Stimulated activated CD8-positive, alpha-beta memory T cell treated with anti-CD3 and anti-CD28 coated beads, Interleukin-7, amount 100 ng/mL, for 48 hours (primary cell): ENCODE results near the gene PDE4D.
A peak's percentile ranks its signal among the peaks of the same experiment; 100 is the strongest.
"Not testable (repeated sequence)": the region's sequence is repeated elsewhere in the genome, so short reads cannot be mapped to it uniquely, and the experiment has no call there.

Experiments used
- DNase-seq, 2 donors: peaks; one replicate each; pipeline ENCODE4 v3.0.0-alpha.2; 2020; ENCODE audit warnings: low read depth in 1 of 2; ENCODE audit errors: extremely low read depth in 1 of 2

The PDE4D gene

DNA sequence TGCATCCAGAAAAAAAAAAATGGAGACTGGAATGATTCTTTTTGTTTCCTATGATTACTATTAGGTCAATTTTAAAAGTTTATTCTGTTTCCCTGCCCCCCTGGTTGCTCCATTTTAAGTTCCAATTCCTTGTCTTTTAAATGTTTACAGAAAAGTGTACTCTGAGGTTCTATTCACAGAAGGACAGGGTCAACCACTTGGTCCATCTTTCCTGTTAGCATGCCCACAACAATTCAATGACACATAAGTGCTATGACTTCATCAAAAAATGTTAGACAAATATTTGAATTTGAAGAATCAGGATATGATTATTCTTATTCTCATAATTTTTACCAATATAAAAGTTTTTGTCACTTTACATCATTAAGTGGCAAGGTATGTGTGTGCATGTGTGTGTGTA, 123.7 kb downstream of the PDE4D start:
- no peak for DNase-seq

DNA sequence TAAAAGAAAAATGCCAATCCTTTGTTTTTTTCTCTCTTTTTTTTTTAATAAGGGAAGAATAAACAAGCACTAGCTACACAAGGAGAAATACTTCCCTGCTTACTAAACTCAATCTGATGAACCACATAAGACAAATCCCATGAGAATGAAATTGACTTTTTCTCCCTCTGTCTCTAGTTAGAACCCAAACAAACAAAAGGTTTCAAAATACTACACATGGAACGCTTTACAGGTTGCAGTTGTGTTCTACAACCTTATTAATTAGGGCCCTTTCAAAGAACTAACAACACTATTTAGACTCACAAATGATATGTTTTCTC, 124.5 kb downstream of the PDE4D start:
- no peak for DNase-seq

DNA sequence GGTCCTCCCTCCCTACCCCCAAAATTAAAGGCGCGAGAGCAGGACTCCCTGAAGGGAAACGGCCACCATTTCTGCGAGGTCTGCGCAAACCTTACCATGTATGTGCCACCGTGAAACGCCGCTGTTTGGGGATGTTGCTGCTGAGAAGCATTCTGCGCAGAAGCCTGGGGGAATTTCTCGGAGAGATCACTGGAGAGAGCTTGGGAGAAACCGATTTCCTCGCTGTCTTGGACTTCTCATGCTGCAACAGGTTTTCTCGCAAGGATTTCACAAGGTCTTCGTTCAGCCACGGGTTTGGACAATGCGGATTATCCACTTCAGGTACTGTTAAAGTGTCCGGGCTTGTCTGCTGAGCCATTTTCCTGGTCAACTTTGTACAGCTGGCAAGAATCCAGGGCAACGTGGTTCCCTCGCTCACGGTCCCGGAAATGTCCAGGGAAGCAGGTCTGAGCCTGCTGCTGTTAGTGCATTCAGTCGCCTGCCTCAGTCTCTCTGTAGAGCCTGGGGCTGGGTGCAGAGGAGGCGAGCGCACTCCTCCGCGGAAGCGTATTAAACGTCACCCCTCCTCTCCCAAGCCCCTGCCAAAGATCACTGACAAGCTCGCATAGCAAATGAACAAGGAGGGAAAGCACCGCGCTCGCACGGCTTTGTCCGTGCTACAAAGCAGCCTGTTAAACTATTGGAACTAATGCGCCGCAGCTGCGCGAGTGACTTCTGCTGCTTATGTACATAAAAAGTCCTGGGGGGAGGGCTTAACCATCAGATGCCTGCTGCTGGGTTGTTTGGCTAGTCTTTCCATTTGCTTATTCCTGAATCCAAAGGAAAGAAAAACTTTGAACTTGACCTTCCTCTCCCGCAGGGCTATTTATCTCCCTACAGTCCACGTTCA, 125.1 kb downstream of the PDE4D start:
- no peak for DNase-seq

DNA sequence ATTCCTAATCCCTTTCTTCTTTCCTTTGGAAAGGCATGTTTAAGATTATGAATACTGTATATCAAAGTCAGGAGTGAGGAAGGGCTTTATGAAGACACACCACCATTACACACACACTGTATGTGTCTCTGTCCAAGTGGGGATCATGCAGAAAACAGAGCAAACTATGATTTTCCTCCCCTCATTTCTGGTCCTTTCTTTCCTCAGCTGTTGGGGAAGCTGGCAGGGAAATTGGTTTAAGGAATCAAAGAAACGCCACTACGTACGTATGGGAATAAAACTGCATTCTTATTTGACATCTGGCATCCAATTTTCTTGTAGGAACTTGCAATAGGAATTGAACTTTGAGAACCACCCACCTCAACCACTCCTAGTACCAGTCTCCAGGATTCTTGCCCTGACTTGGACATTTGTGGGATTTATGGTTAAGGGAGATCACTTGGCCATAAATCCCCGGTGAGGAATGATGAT, 125.8 kb downstream of the PDE4D start:
- no peak for DNase-seq

DNA sequence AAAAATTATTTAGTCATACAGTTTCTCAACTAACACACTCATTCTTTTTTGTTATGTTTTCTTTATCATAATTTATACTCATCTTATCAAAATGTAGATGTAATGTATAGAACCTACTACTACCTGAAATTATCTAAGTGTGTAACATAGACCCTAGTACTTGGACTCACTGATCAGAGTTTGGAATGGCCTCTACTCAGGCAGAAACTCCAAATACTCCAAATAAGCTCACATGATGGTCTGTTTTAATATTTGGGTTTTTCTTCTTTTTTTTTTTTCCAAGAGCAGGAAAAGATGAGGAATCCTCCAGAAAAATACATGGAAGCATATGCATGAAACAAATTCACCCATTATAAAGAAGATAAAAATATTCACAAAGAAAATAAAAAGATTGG, 126.3 kb downstream of the PDE4D start:
- DNase-seq: no peak

DNA sequence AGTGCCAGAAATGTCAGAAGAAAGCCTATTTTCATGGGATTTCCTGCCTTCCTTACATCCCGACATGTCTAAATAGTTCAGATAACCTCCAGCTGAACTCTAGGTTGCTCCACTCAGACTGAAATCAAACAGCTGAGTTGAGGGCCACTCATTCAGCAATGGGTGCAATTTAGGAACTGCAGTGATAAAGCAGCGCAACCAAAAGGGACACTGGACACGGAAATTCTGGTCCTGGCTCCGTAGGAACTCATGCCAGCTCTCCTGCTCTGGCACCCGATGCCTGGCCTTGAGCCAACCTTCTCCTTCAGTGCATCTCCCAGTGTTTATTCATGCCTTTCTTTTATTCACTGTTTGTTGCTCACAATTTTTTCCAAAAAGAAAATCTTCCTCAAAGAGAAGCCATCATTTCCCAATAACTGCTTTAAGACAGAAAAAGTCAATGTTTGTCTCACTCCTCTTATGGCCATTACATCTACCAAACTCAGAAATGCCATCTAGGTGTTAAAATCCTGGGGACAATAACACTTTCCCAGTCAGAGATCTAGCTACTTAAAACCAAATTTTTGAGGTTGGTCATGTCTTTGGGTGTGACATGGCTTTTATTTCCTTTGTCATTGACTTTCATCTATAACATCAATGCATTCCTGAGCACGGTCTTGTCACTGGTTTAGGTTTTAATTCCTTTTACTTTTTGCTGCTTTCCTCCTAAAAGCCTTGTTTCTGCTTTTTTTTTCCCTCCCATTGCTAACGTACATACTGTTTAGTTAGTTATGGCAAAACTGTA, 126.9 kb downstream of the PDE4D start:
- DNase-seq: no peak

DNA sequence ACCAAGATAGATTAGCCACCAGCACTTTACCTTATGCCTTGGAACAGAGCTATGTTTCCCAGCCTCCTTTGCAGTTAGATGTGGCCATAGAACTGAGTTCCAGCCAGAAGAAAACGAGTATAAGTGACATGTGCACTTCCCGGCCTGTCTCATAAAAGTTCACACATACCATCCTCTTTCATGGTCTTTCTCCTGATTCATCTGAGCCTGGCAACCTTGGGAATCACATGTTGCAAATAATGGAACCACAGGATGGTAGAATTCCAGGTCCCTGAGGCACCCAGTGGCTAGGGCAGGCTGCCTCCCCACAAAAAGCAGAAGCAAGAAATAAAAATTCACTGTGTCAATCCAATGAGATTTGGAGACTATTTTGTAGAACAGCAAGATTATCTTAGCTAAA, 128.1 kb downstream of the PDE4D start:
- no peak for DNase-seq

DNA sequence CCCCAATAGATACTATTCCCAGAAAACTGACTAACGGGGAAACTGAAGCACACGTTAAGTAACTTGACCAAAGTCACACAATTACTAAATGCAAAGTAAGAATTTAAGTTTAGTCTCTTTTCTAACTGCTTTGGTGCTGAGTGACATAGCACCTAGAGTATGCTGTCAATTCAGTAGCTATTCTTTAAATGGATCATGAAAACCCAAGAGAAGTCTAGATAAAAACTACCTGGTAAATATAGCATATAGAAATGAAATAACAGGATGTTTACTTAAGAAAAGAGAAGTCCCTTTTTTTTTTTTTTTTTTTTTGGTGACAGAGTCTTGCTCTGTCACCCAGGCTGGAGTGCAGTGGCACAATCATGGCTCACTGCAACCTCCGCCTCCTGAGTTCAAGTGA, 129.2 kb downstream of the PDE4D start:
- no peak for DNase-seq

DNA sequence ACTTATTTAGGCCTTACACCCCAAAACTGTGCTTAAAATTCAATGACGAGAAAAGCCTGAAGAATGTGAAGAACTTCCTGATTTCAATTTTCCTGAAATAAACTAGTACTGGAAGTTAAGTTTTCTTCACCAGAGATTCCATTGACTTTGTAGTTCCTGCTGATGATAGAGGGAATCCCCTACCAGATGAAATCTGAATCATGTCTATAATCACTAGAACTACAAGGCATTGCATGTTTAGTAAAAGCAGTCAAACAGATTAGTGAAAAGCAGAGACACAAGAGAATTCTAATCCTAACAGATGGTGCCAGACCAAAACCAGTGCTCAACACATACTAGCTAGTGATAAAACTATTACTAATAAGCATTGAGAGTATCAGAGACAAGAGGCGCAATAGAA, 130.0 kb downstream of the PDE4D start:
- DNase-seq: no peak

DNA sequence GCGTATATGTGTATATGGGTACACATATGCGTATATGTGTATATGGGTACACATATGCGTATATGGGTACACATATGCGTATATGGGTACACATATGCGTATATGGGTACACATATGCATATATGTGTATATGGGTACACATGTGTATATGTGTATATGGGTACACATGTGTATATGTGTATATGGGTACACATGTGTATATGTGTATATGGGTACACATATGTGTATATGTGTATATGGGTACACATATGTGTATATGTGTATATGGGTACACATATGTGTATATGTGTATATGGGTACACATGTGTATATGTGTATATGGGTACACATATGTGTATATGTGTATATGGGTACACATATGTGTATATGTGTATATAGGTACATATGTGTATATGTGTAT, 131.3 kb downstream of the PDE4D start:
- DNase-seq: not testable (repeated sequence)

DNA sequence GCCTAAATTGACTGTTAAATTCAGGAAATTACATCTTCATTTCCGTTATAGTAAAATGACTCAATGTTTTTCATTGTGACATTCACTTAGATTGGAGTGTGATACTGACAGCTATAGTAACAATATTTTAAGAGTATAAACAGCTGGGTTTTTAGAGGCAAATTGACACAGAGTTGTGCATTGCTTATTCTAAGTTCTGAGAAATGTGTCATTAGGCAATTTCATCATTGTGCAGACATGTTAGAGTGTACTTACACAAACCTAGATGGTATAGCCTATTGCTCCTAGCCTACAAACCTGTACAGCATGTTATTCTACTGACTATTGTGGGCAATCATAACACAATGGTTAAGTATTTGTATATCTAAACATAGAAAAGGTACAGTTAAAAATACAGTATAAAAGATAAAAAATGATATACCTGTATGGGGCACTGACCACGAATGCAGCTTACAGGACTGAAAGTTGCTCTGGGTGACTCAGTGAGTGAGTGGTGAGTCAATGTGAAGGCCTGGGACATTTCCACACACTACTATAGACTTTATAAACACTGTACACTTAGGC, 132.7 kb downstream of the PDE4D start:
- DNase-seq: peak in 1 of 2 donors; percentile 16

DNA sequence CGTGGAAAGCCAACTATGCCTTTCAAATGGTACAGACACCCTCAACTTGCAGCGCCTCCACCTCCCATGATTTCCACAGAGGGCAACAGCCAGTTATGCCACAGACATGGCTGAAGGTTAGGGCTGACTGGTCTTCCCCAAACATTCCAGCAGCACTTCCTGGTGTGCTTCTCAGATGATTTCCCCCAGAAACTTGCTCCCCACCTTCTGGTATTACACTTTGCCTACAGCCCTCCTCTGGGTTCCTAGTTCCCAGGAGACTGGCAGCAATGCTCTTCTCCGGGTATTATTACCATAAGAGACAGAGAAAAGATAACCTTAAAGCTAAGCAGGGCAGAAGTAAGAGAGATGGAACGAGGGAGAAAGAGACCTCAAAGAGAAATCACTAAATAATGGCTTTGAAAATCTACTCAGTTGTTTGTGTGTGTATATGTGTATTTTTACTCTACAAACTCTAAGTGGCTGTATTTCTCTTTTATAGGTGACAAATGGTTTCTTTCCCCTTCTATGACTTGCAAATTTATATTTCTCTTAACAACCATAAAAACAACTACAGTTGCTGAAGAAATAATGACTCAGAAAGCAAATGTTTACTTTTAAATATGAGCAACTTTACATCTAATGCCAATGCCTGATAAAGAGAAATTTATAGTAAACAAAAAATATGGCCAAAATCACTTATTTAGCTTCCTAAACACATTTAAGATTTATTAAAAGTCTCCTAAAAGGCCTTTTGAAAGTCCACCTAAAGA, 133.8 kb downstream of the PDE4D start:
- DNase-seq: no peak

DNA sequence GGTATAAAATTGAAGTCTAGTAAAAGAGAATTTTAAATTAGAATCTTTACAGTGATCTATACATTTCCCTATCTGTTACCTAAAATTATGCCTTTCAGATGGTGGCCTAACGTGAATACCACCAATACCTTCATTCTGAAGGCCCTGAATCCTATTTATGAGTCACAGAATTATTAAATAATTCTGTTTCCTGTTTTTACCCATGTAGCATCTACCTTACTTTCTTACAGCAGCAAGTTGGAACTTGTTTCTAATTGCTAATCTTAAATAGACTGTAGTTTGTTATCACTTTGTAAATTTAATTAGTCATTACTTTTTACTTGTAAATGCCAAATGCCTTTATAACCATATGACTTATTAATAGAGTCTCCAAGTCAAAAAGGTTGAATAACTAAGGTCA, 135.0 kb downstream of the PDE4D start:
- no peak for DNase-seq

DNA sequence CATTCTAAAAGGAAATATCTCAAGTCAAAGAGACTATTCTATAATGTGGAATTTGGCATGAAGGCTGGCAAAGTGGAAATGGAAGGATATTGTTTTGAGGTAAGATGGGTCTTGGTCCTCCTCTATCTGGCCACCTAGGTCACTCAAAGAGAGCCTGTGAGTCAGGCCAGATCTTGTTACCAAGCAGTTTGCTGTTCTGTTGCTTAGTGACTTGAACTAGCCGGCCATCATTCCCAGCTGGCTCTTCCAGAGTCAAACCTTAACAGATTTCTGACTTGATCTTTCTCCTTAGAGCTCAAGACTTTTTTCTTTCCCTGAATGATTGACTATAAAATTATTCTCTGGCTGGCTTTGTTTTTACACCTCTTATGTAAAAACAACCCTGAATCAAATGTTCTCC, 136.1 kb downstream of the PDE4D start:
- no peak for DNase-seq

DNA sequence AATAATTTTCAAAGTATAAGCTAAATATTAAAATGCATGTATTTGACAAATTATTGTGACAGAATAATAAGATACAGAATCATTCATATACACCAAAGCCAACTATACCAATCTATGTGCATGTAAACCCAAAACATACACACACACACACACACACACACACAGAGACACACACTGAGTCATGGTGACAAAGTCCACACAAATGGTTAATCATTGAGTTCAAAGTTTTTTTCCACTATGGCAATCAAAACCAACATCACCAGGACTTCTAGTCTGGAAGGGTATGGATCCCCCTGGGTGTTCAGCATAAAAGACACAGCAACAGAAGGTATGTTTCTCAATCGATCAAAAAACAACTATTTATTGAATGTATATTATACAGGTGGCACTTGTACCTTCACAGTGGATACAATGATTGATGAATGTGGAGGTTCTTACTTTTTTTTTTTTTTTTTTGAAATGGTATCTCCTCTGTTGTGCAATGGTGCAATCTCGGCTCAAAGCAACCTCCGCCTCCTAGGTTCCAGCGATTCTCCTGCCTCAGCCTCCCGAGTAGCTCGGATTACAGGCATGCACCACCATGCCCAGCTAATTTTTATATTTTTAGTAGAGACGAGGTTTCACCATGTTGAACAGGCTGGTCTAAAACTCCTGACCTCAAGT, 137.0 kb downstream of the PDE4D start:
- DNase-seq: no peak

DNA sequence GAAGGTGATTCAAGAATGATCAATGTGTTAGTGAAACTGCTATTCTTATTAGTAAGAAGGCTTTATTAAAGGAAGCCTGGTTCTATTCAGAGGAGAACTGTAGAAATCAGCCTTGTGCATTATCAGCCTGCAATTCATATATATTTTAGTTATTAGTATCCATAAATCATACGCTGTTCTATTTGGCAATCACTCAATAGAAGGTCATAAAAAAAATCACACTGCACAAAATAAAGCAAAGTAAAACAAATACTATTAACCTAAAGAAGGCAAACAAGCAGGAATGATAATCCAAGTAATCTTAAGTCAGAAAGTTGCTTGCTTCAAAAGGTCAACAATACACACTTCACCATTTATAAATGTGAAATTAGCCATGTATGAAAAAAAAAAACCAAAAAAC, 138.1 kb downstream of the PDE4D start:
- DNase-seq: no peak

DNA sequence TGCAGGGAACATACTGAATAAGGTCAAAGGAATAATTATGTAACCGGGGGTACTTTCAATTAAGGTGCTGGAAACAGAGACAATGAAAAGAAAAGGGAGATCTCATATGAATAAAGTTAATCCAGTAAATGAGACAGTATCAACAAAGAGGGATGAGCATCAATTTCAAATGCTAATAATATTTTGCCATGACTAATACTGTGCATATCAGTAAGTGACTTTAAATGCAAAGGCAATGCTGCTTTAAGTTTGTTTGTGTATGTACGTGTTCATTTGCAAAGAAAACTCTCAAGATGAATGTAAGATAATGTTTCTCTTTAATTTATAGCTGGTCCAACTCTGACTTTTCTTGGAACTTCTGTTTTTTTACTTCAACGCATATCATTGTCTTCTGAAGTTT, 139.9 kb downstream of the PDE4D start:
- DNase-seq: no peak

DNA sequence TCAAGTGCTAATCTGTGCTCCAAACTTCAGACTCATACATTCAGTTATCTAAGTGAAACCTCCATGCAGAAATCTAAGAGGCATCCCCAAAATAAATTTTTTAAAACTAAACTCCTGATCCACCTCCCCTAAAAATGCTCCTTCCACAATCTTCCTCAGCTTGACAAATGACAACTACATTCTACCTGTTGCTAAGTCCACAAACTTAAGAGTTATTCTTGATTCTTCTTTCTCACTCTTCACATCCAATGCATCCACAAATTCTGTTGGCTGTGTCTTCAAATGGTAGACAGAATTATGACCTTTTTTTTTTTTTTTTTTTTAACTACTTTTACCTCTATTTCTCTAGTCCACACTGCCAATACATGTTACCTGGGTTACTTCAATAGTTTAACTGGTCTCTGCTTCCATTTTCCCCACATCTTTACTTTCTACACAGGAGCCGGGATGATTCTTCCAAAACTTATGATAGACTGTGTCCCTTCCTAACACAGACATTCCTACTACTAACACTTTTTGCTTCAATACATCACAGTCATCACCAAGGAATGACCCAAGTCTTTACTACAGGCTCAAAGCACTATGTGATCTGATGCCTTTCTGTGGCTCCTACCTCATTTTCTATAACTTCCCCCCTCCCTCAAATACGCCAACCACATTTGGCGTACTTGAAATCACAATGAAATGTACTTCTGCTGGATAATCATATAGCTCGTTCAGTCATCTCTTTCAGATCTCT, 143.6 kb downstream of the PDE4D start:
- no peak for DNase-seq

DNA sequence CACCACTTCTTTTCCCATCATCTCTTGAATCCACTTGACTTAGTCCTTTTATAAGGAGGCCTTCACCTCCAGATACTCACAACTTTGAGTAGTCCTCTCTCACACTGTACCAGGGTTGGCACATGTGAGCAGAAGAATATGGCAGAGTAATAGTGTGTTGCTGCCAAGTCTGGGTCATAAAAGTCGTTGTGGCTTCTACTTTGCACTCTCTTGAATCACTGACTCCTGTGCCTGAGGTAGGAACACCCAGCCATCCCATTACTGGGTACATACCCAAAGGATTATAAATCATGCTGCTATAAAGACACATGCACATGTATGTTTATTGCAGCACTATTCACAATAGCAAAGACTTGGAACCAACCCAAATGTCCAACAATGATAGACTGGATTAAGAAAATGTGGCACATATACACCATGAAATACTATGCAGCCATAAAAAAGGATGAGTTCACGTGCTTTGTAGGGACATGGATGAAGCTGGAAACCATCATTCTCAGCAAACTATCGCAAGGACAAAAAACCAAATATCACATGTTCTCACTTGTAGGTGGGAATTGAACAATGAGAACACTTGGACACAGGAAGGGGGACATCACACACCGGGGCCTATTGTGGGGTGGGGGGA, 145.4 kb downstream of the PDE4D start:
- not testable (repeated sequence) for DNase-seq
